IgD-negative memory B cell (primary cell): Measurements from ENCODE around the gene IKBKG. TPM values are rescaled to one million over a fixed set of nuclear protein-coding genes. Genes with fewer than 3 reads are reported as not detected.
"Not testable (repeated sequence)": the region's sequence is repeated elsewhere in the genome, so short reads cannot be mapped to it uniquely, and the experiment has no call there.

Source experiments
- H3K27ac Mint-ChIP-seq, 3 donors: one replicate each; pipeline ENCODE4 v1.8.0; 2020 to 2022; ENCODE audit warnings: mild to moderate bottlenecking in 3 of 3, mixed read lengths in 3 of 3, moderate library complexity in 1 of 3
- H3K27me3 Mint-ChIP-seq: one replicate; pipeline ENCODE4 v1.8.0; 2021; ENCODE audit warnings: mixed read lengths
- H3K36me3 Mint-ChIP-seq: one replicate; pipeline ENCODE4 v1.8.0; 2020; ENCODE audit warnings: mild to moderate bottlenecking, mixed read lengths
- H3K4me1 Mint-ChIP-seq, 3 donors: one replicate each; pipeline ENCODE4 v1.8.0; 2020 to 2022; ENCODE audit warnings: mixed read lengths in 3 of 3, mild to moderate bottlenecking in 1 of 3
- H3K4me3 Mint-ChIP-seq, 4 donors: one replicate each; pipeline ENCODE4 v1.8.0; 2020 to 2022; ENCODE audit warnings: mild to moderate bottlenecking in 4 of 4, mixed read lengths in 4 of 4, moderate library complexity in 3 of 4
- H3K9me3 Mint-ChIP-seq, 3 donors: one replicate each; pipeline ENCODE4 v1.8.0; 2020 to 2021; ENCODE audit warnings: mixed read lengths in 3 of 3, mild to moderate bottlenecking in 1 of 3
- polyA plus RNA-seq: library from polyadenylated mRNA; unstranded; fragments of 300-500 nt; fragmentation: Illumina TruSeq; gene quantifications from one replicate; pipeline ENCODE4 v1.2.3, GENCODE V29; 2021

IKBKG gene
- polyA plus RNA-seq, 1 donor from 2014 or later = 37.3 TPM

DNA sequence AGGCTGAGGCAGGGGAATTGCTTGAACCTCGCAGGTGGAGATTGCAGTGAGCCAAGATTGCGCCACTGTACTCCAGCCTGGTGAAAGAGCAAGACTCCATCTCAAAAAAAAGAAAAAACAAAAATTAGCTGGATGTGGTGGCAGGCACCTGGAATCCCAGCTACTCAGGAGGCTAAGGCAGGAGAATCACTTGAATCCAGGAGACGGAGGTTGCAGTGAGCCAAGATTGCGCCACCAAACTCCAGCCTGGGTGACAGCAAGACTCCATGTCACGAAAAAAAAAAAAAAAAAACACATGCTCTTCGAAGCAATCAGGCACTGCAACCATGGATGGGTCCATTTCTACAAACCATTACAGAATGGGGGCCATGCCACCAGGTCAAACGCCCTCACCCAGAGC lies 7.1 kb upstream of the IKBKG start:
- H3K4me1 Mint-ChIP-seq = peaks cover 8 to 11% (median 8%) of the 10 kb centered on the region in 3 donors
- not testable (repeated sequence) for H3K9me3 Mint-ChIP-seq, H3K27ac Mint-ChIP-seq, H3K4me3 Mint-ChIP-seq, H3K36me3 Mint-ChIP-seq, H3K27me3 Mint-ChIP-seq

DNA sequence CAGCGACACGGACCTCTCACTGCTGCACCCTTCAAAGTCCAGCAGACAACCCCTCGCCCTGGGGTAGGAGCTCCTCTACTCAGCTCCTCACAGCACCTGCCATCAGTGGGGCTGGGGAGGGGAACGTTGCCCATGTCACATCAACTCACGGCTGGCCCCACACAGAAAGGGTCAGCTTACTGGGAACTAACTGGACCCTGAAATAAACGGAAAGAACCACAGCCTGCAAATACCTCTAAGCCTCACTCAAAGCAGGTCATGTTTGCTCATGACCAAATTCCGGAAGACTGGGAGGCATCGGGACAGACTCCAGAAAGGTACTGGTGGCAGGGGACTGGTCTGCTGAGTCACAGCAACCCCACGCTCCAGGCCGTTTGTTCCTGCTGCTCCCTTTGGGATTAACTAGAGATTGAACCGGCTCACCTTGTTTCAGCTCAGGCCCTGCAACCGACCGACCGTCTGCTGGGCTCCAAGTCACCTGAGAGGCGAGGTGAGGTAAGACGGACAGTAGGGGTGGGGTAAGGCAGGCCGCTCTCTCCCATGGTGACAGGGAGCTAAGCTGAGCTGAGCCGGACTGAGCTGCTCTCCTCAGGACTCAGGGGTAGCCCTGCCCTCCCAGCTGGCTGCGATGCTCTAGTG lies 6.4 kb upstream of the IKBKG start:
- Mint-ChIP-seq H3K36me3 (no peaks in the 10 kb centered on the region), H3K4me1 (peaks cover 8 to 11% (median 9%) of the 10 kb centered on the region in 3 donors), H3K4me3 (no peak overlapping the region), H3K27ac (no peak overlapping the region), H3K27me3 (no peaks in the 10 kb centered on the region), H3K9me3 (no peaks in the 10 kb centered on the region)

DNA sequence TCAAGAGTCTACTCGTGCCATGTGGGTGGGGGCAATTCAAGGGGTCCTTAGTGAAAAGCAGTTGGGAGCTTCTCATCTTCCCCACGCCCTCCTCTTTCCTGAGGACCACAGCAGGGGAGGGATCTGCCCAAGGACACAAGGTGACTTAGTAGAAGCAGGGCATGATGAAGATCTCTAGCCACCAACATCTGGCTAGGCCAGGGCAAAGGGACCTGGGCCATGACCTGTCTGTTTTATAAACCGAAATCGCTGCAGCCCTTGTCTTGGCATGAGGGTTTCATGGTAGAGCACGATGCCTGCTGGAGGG lies 5.9 kb upstream of the IKBKG start:
- Mint-ChIP-seq H3K4me1 (peaks cover 8 to 11% (median 11%) of the 10 kb centered on the region in 3 donors), H3K27ac (no peak overlapping the region), H3K4me3 (no peak overlapping the region), H3K9me3 (no peaks in the 10 kb centered on the region), H3K36me3 (no peaks in the 10 kb centered on the region), H3K27me3 (no peaks in the 10 kb centered on the region)

DNA sequence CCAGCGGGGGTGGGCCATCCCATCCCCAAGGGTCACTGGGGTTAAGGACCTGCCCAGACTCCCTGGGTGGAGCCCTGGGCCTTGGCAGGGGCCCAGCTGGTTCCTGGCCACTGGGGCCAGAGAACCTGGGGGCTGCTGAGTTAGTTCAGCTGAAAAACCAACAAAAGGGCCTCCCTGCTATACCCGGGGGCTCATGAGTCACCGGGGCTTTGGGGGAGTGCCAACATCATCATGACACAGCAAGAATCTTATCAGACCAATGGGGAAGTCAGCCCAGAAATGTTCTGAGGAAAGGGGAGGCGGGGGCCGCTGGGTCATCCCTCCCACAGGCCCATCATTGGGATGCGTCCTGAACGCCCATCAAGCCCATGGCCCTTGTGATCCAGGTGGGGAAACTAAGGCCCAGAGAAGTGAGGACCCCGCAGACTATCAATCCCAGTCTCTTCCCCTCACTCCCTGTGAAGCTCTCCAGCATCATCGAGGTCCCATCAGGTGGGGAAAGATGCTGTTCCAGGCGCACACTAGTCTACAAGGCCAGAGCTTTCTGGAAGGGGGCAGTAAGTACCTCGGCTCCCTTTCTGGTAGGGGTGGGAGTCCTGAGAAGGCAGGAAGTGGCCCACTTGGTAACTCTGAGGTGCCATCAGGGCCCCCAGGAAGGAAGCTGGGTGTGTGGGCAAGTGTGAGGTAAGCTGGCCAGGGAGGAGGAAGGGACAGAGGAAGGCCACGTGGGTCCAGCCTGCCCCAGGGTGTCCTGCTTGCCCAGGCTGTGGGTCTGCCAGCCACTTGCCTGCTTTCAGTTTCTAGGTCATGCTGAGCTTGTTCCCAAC lies 5.3 kb upstream of the IKBKG start:
- Mint-ChIP-seq H3K27ac (peak overlapping the region; percentile 87 to 93 (median 87)), H3K36me3 (no peaks in the 10 kb centered on the region), H3K4me1 (peaks cover 8 to 11% (median 11%) of the 10 kb centered on the region in 3 donors), H3K9me3 (no peaks in the 10 kb centered on the region), H3K27me3 (no peaks in the 10 kb centered on the region), H3K4me3 (peak overlapping the region in 2 of 4 donors; percentile 87 to 92)

DNA sequence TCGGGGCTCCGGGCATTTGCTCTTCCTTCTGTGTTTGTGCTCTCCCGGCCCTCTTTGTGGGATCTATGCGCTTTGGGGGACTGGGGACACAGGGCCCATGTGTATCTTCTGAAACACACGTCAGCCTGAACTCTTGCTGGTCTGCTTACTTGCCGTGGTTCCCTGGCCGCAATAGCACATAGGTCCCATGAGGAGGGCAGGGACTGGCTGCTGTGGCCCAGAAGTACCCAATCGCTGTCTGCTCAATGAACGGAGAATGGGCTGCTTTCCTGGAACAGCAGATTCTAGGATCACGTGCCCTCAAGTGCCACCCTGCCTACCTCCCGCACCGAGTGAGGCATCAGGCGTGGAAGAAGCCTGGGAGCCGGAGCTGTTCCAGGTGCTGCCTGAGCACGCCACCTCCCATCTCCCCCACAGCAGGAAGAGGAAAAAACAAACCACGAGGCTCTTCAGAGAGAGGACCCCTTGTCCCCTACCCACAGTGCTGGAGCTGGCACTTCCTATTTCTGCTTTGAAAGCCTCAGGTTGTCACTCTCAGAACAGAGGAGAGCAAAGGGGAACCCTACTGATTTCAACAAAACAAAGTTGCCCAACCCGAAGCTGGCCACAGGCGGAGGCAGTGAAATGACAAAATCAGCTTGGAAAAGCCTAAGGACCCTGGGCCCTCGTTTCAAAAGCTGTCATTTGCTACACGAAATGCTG lies 4.5 kb upstream of the IKBKG start:
- H3K9me3 Mint-ChIP-seq = no peaks in the 10 kb centered on the region
- peak overlapping the region; percentile 53 to 92 (median 85) for H3K4me3 Mint-ChIP-seq
- H3K27ac Mint-ChIP-seq = peak overlapping the region; percentile 87 to 93 (median 87)
- no peaks in the 10 kb centered on the region for H3K36me3 Mint-ChIP-seq
- H3K27me3 Mint-ChIP-seq = no peaks in the 10 kb centered on the region
- H3K4me1 Mint-ChIP-seq = peaks cover 8 to 11% (median 11%) of the 10 kb centered on the region in 3 donors

DNA sequence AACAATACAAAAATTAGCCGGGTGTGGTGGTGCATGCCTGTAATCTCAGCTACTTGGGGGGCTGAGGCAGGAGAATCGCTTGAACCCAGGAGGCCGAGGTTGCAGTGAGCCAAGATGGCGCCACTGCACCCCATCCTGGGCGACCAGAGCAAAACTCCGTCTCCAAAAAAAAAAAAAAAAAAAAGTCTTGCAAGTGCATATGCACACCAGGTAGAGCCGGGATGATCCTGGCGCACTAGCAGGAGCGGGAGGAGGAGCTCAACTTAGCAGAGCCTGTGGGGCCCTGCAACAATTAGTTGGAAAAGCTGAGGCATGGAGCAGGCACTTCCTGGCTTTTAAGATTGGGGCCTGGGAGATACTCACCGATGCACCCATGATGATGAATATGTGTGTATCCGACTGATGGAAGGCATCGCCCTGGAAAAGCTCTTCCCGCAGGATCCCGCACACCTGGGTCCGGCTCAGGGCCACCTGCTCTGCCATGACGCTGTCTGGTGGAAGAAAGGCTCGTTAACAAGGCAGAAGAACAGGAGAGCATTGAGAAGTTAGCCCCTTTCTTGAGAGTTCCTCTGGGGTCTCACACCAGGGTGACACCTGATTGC lies 1.6 kb upstream of the IKBKG start:
- Mint-ChIP-seq H3K36me3 (no peaks in the 10 kb centered on the region), H3K4me3 (peak overlapping the region; percentile 76 to 88 (median 84)), H3K27me3 (no peaks in the 10 kb centered on the region), H3K9me3 (no peaks in the 10 kb centered on the region), H3K27ac (peak overlapping the region in 1 of 3 donors; percentile 57), H3K4me1 (peaks cover 14 to 24% (median 16%) of the 10 kb centered on the region in 3 donors)

DNA sequence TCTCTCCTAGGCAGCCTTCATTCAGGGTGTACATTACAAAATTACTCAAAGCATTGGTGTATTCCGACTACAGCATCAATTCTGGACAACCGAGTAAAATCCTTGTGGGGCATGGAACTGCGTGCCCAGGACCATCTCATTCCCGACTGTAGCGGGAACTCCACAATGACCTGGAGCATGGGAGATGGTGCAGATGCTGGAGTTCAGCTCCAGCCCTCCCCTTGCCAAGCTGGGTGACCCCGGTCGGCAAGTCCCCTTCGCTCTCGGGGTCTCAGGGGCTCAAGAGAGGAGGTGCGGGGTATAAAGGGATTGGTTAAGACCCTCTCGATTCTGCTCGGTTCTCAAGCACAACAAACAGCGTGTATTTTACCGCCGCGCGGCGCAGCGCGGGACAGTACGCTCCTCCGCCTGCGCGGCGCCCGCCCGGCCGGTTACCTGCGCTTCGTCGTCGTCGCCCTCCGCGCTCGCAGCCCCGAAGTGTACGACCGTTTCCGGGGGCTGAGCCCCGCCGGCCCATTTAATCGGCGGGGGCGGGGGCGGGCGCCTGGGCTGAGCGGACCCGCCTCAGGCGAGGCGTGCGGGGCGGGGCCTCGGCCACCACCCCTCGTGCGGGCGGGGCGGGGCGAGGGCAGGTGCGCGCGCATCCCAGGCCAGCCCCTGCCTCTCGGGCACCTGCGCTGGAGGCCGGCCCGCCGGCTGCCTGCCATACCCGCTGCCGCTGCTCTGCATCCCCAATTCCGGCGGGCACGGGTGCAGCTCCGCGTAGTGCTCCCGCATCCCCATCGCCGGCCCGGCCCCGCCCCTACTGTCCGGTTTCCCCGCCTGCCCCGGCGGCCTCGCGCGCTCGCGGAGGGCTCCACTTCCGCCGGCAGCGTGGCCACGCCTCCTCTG lies 821 bp upstream of the IKBKG start, which contains the start of gene G6PD:
Gene G6PD, minus strand, starts transcription at position 493 of the 891 bp plus-strand sequence. CDS start 691 bp downstream, outside the sequence.
- peaks cover 14 to 25% (median 16%) of the 10 kb centered on the region in 3 donors for H3K4me1 Mint-ChIP-seq
- no peaks in the 10 kb centered on the region for H3K9me3 Mint-ChIP-seq
- peak within 1 kb of the TSS; percentile 83 to 91 (median 89) for H3K4me3 Mint-ChIP-seq
- no peaks in the 10 kb centered on the region for H3K36me3 Mint-ChIP-seq
- no peaks in the 10 kb centered on the region for H3K27me3 Mint-ChIP-seq
- H3K27ac Mint-ChIP-seq = peak within 1 kb of the TSS; percentile 66 to 98 (median 96)

DNA sequence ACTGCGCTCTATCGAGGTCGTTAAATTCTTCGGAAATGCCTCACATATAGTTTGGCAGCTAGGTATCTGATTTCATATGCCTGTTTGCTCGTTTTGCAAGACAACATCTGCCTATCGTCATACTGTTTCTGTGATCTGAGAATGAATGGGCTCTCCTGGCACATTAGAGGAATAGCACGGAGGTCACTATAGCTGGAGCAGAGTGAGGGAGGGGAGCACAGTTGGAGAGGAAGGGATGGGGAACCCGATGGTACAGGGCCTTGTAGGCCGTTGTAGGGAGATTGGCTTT lies 552 bp downstream of the IKBKG start:
- peaks cover 11 to 24% (median 12%) of the 10 kb centered on the region in 3 donors for H3K4me1 Mint-ChIP-seq

DNA sequence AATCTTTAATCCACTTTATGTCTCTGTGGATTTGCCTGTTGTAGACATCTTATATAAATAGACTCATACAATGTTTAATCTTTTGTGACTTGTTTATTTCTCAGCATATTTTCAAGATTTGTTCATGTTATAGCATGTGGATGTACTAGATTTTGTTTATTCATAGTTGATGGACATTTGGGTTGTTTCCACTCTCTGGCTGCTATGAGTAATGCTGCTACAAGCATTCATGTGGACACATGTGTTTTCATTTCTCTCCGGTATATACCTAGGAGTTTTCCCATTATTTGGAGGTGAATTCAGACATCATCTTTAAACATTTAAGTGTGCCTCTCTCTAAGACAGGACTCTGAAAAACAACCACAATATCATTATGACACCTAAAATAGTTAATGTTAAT lies 2.3 kb downstream of the IKBKG start:
- Mint-ChIP-seq H3K4me1 (peaks cover 8 to 22% (median 10%) of the 10 kb centered on the region in 3 donors), H3K27me3 (no peaks in the 10 kb centered on the region), H3K4me3 (no peak overlapping the region), H3K27ac (peak overlapping the region; percentile 14 to 92 (median 36)), H3K9me3 (no peaks in the 10 kb centered on the region), H3K36me3 (no peaks in the 10 kb centered on the region)

More for the DNA sequence above, 552 bp downstream of the IKBKG start:
- Mint-ChIP-seq H3K36me3 (no peaks in the 10 kb centered on the region), H3K4me3 (peak overlapping the region; percentile 81 to 91 (median 89)), H3K27me3 (no peaks in the 10 kb centered on the region), H3K9me3 (no peaks in the 10 kb centered on the region), H3K27ac (peak overlapping the region; percentile 66 to 98 (median 96))

DNA sequence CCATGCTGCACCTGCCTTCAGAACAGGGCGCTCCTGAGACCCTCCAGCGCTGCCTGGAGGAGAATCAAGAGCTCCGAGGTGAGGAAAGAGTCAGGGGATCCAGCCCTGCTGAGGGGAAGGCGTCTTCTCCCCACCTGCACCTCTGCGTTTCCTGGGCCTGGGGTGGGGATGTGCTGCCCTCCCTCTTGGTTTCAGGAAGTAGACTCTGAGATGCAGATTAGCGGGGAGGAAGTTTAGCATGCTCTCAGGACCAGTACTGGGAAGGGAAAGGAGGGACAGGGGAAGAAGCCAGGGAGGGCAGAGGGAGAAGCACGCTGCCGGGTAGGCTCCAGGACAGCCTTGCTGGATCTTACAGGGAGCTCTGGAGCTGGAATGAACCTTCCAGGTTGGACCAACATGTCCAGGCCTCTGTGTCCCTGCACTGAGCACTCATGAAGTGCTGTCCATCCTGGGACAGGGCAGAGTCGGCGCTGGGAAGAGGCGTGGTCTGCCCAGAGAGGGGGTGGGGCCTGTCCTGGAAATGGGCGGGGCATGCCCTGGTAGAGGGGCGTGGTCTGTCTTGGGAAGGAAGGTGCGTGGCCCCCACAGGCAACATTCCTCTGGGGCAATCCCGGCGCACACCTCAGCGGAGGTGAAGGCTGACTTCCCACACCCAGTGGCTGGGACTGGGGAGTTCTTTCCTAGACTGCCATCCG lies 4.8 kb downstream of the IKBKG start:
- not testable (repeated sequence) for H3K9me3 Mint-ChIP-seq, H3K27ac Mint-ChIP-seq, H3K27me3 Mint-ChIP-seq, H3K36me3 Mint-ChIP-seq, H3K4me3 Mint-ChIP-seq
- peaks cover 3 to 22% (median 8%) of the 10 kb centered on the region in 3 donors for H3K4me1 Mint-ChIP-seq

DNA sequence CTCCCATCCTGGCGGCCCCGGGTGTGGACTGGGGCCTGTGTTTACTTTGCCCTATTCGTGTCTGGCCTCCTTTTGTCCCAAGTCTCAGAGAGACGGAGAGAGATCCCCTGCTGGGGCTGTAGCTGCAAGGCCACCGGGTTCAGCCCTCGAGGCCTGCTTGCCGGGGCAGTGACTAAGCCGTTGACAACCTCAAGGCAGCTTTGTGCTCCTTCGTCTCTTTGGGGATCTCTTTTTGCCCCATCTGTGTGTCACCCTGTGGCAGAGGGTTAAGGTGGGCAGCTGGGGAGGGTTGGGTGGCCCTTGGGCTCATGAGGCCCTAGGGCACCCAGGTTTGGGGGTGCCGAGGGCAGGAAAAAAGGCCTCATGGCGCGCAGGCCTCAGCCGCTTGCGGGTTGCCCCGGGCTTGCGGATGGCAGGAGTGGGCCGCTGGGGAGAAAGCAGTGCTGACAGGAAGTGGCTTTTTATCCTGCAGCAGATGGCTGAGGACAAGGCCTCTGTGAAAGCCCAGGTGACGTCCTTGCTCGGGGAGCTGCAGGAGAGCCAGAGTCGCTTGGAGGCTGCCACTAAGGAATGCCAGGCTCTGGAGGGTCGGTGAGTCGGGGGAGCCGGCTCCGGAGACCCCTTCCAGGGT lies 10.8 kb downstream of the IKBKG start:
- H3K9me3 Mint-ChIP-seq, H3K4me1 Mint-ChIP-seq, H3K27me3 Mint-ChIP-seq, H3K4me3 Mint-ChIP-seq, H3K36me3 Mint-ChIP-seq, H3K27ac Mint-ChIP-seq: not testable (repeated sequence)

DNA sequence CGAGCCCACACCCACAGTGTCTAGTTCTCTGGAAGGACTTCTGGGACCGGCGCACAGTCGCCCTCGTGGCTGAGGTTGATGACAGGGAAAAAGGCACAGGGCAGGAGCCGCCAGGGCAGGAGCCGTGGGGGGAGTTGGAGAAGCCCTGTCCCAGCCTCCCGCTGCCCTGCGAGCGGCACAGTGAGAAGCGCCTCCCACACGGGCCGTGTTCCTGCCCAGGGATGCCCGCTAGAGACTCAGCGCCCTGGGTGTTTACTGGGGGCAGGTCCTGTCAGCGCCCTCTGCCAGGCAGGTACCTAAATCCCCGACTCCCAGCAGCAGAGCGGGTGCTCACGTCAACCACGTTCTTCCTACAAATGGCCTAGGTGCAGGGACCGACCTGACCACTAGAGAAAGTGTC lies 11.5 kb downstream of the IKBKG start:
- not testable (repeated sequence) for H3K9me3 Mint-ChIP-seq, H3K27ac Mint-ChIP-seq, H3K4me3 Mint-ChIP-seq, H3K4me1 Mint-ChIP-seq, H3K27me3 Mint-ChIP-seq, H3K36me3 Mint-ChIP-seq

DNA sequence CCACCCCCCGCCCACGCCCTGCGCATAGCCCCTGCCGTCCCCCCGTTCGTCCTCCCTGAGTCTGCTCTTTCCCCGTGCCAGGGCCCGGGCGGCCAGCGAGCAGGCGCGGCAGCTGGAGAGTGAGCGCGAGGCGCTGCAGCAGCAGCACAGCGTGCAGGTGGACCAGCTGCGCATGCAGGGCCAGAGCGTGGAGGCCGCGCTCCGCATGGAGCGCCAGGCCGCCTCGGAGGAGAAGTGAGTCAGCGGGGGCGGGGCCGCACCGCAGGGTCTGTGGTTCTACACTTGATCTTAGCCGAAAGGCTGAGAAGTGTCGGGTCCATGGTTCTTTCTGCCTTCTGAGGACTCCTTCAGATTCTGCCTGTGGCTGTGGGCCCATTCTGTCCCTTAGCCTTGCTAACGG lies 12.9 kb downstream of the IKBKG start:
- H3K4me1 Mint-ChIP-seq, H3K4me3 Mint-ChIP-seq, H3K27ac Mint-ChIP-seq, H3K9me3 Mint-ChIP-seq, H3K27me3 Mint-ChIP-seq, H3K36me3 Mint-ChIP-seq: not testable (repeated sequence)

DNA sequence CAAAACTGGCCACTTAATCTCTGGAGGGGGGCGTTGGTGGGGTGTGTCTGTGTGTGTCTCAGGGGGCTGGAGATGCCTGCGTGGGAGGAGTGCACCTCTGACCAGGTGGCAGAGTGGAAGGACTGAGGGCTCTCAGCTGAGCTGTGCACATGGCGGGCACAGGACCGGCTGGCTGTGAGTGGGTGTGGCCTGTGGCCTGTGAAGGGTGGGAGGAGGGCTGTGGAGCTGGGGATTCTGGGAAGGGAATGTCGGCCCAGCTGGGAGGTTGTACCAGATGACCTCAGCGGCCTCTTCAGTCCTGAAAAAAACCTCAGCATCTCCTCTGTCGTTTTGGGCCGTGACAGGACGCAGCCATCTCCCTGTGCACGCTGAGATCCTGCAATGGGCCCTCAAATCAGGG lies 14.9 kb downstream of the IKBKG start:
- H3K36me3 Mint-ChIP-seq, H3K9me3 Mint-ChIP-seq, H3K4me3 Mint-ChIP-seq, H3K4me1 Mint-ChIP-seq, H3K27me3 Mint-ChIP-seq, H3K27ac Mint-ChIP-seq: not testable (repeated sequence)
